K562 (cell line): ENCODE data around the gene OR2Y1. TPM values are rescaled to one million over a fixed set of nuclear protein-coding genes. Genes with fewer than 3 reads are reported as not detected.
A peak's percentile ranks its signal among the peaks of the same experiment; 100 is the strongest.
"Not testable (repeated sequence)": the region's sequence is repeated elsewhere in the genome, so short reads cannot be mapped to it uniquely, and the experiment has no call there.

Experiments used
- ATAC-seq: fragments of 200-7000 bp; cut with Tn5 transposase; 3 replicates; pipeline ENCODE4 v1.9.1; 2020; ENCODE audit warnings: moderate library complexity
- BruUV-seq: library from RNA; stranded (reverse); fragments of 400-500 nt; replicated peaks from 2 replicates; lab custom pipeline; 2021; lab: Mats Ljungman, UMichigan
- CTCF ChIA-PET: fragments of 300-600 bp; formaldehyde crosslinking; extraction: SDS; loops from one replicate; lab custom pipeline; 2021; ENCODE audit warnings: low intra/inter-chr PET ratio; lab: Yijun Ruan, JAX
- POLR2A ChIA-PET: fragments of 300-600, 350-650 bp; sonication (Branson Sonifier 250); formaldehyde crosslinking; extraction: SDS; loops from one replicate; lab custom pipeline; 2021; ENCODE audit warnings: antibody characterized with exemption, inconsistent platforms; lab: Yijun Ruan, JAX
- DNase-seq, 4 experiments: peaks; one replicate each; pipeline versions ENCODE4 v3.0.0 to v3.0.0-alpha.2; 2011 to 2018; ENCODE audit warnings: low spot score in 3 of 4, mixed read lengths in 3 of 4; ENCODE audit errors: extremely low read depth in 1 of 4
- FAIRE-seq: peaks from 2 replicates; lab custom pipeline; 2011; peaks lifted over from hg19 to GRCh38; lab: Jason Lieb, UNC
- H2AFZ ChIP-seq: 2 replicates; pipeline ENCODE4 v1.6.0; 2011; ENCODE audit warnings: low read depth, low read length, control low read depth, inconsistent platforms
- H3K27ac ChIP-seq: fragments of 200-600 bp; 3 replicates; pipeline ENCODE4 v1.8.0; 2011; ENCODE audit warnings: low read depth, mild to moderate bottlenecking, control low read depth, inconsistent platforms, low read length, moderate library complexity, mixed read lengths; ENCODE audit errors: extremely low read depth
- H3K27me3 ChIP-seq, 2 experiments: fragments of 300-600 bp in 1 of 2; 2 replicates in 1 of 2; 3 replicates in 1 of 2; pipeline versions ENCODE4 v1.6.0 to v1.8.0; 2011; ENCODE audit warnings: inconsistent platforms in 2 of 2, low read length in 2 of 2, mild to moderate bottlenecking in 1 of 2, mixed read lengths in 1 of 2, moderate library complexity in 1 of 2; ENCODE audit not compliant: control insufficient read depth in 2 of 2, insufficient read depth in 2 of 2
- H3K36me3 ChIP-seq: fragments of 300-600 bp; 3 replicates; pipeline ENCODE4 v1.8.0; 2011; ENCODE audit warnings: mild to moderate bottlenecking, low read length, inconsistent platforms; ENCODE audit not compliant: control insufficient read depth, insufficient read depth
- H3K4me1 ChIP-seq, 2 experiments: fragments of 200-600 bp in 1 of 2; replicated peaks in 1 of 2; 2 replicates in 1 of 2; 3 replicates in 1 of 2; pipeline versions ENCODE4 v1.5.1 to v1.8.0; 2011; ENCODE audit warnings: inconsistent platforms in 2 of 2, low read length in 2 of 2, mild to moderate bottlenecking in 1 of 2, mixed read lengths in 1 of 2, moderate library complexity in 1 of 2; ENCODE audit not compliant: control insufficient read depth in 2 of 2, insufficient read depth in 2 of 2
- H3K4me2 ChIP-seq: 2 replicates; pipeline ENCODE4 v1.6.1; 2011; ENCODE audit warnings: low read length, control low read depth, inconsistent platforms, mixed read lengths; ENCODE audit not compliant: insufficient read depth
- H3K4me3 ChIP-seq: fragments of 200-600 bp; sonication (generic), shearing (Covaris generic); 2 replicates; pipeline ENCODE4 v1.5.1; 2016; ENCODE audit warnings: control low read depth, inconsistent platforms
- H3K79me2 ChIP-seq: fragments of 200-600 bp; 3 replicates; pipeline ENCODE4 v1.8.0; 2011; ENCODE audit warnings: low read length, inconsistent platforms; ENCODE audit not compliant: control insufficient read depth, insufficient read depth
- H3K9ac ChIP-seq, 2 experiments: 2 replicates each; pipeline versions ENCODE4 v1.6.0 to v1.6.1; 2011; ENCODE audit warnings: low read depth in 2 of 2, low read length in 2 of 2, control low read depth in 1 of 2, inconsistent platforms in 1 of 2, mild to moderate bottlenecking in 1 of 2, mixed read lengths in 1 of 2; ENCODE audit not compliant: insufficient read depth in 1 of 2
- H3K9me1 ChIP-seq: one replicate; pipeline ENCODE4 v1.6.0; 2011; ENCODE audit warnings: inconsistent platforms, mild to moderate bottlenecking, low read length, moderate library complexity; ENCODE audit not compliant: control insufficient read depth, insufficient read depth
- H3K9me3 ChIP-seq: replicated peaks from 2 replicates; pipeline ENCODE4 v1.5.1; 2011; ENCODE audit warnings: low read depth, low read length, inconsistent platforms; ENCODE audit not compliant: control insufficient read depth, insufficient read depth
- H4K20me1 ChIP-seq: replicated peaks from 2 replicates; pipeline ENCODE4 v1.6.1; 2011; ENCODE audit warnings: low read length, inconsistent platforms, mixed read lengths; ENCODE audit not compliant: control insufficient read depth, insufficient read depth
- ARID1B ChIP-seq: fragments of 450-650 bp; IDR thresholded peaks from 2 replicates; pipeline ENCODE4 v1.6.1; 2016; ENCODE audit warnings: antibody characterized with exemption, mild to moderate bottlenecking, inconsistent platforms
- CCNT2 ChIP-seq: IDR thresholded peaks from 2 replicates; pipeline ENCODE4 v1.6.1; 2011; ENCODE audit warnings: borderline replicate concordance, low read depth, mild to moderate bottlenecking, moderate library complexity, mixed read lengths, low read length; ENCODE audit not compliant: insufficient read length; ENCODE audit errors: extremely low read depth
- CTBP1 ChIP-seq: fragments of 450-650 bp; IDR thresholded peaks from 2 replicates; pipeline ENCODE4 v1.6.1; 2016; ENCODE audit warnings: borderline replicate concordance
- DPF2 ChIP-seq: fragments of 450-650 bp; IDR thresholded peaks from 2 replicates; pipeline ENCODE4 v1.6.1; 2016
- FOSL1 ChIP-seq: fragments of 200-800 bp; sonication (Bioruptor generic); conservative IDR thresholded peaks from 2 replicates; pipeline ENCODE4 v1.6.1; 2016; ENCODE audit warnings: missing genetic modification characterization, missing compliant biosample characterization
- GATAD2B ChIP-seq: fragments of 450-650 bp; IDR thresholded peaks from 2 replicates; pipeline ENCODE4 v1.6.1; 2017; ENCODE audit warnings: mild to moderate bottlenecking, borderline replicate concordance
- HDAC1 ChIP-seq, 2 experiments: fragments of 450-650 bp; IDR thresholded peaks; 2 replicates each; pipeline ENCODE4 v1.6.1; 2016 to 2017; ENCODE audit warnings: inconsistent platforms in 1 of 2, mild to moderate bottlenecking in 1 of 2, moderate library complexity in 1 of 2
- KDM2B ChIP-seq: fragments of 250-450 bp; sonication (Bioruptor Pico); IDR thresholded peaks from 2 replicates; pipeline ENCODE4 v1.8.0; 2021; ENCODE audit warnings: mild to moderate bottlenecking, moderate library complexity
- KHSRP ChIP-seq: fragments of 450-650 bp; IDR thresholded peaks from 2 replicates; pipeline ENCODE4 v1.6.1; 2017
- MLLT1 ChIP-seq, 2 experiments: fragments of 450-650 bp; IDR thresholded peaks; 2 replicates each; pipeline ENCODE4 v1.6.1; 2016
- MYNN ChIP-seq, 2 experiments: sonication (generic); formaldehyde crosslinking in 1 of 2; IDR thresholded peaks; 2 replicates each; pipeline versions ENCODE4 v1.5.0 to v1.6.1; 2016 to 2020; ENCODE audit warnings: antibody characterized with exemption in 1 of 2, missing genetic modification reagents in 1 of 2
- NR2C1 ChIP-seq, 2 experiments: fragments of 450-650 bp; IDR thresholded peaks; 2 replicates each; pipeline ENCODE4 v1.6.1; 2017; ENCODE audit warnings: mild to moderate bottlenecking in 2 of 2, antibody characterized with exemption in 1 of 2, inconsistent platforms in 1 of 2, missing compliant biosample characterization in 1 of 2, missing genetic modification characterization in 1 of 2
- POLR2AphosphoS5 ChIP-seq: IDR thresholded peaks from 2 replicates; pipeline ENCODE4 v1.6.1; 2011; ENCODE audit warnings: mild to moderate bottlenecking, low read depth, low read length, moderate library complexity; ENCODE audit not compliant: control insufficient read depth, insufficient read depth
- SMARCC2 ChIP-seq: fragments of 450-650 bp; IDR thresholded peaks from 2 replicates; pipeline ENCODE4 v1.6.1; 2017; ENCODE audit warnings: antibody characterized with exemption, moderate library complexity, mild to moderate bottlenecking, low read depth
- TAL1 ChIP-seq: fragments of 450-650 bp; IDR thresholded peaks from 2 replicates; pipeline ENCODE4 v1.6.1; 2016; ENCODE audit warnings: mild to moderate bottlenecking
- TBP ChIP-seq: optimal IDR thresholded peaks from 2 replicates; pipeline ENCODE3; 2011; ENCODE audit warnings: low read depth, low read length, improper control_type of control experiment
- TEAD1 ChIP-seq, 2 experiments: fragments of 450-650 bp in 1 of 2; sonication (generic) in 1 of 2; formaldehyde crosslinking; IDR thresholded peaks; 2 replicates each; pipeline versions ENCODE4 v1.4.0 to v1.8.0; 2020 to 2022; ENCODE audit warnings: mild to moderate bottlenecking in 2 of 2, missing genetic modification reagents in 1 of 2
- TRIM24 ChIP-seq, 2 experiments: fragments of 450-650 bp; IDR thresholded peaks; 2 replicates each; pipeline ENCODE4 v1.6.1; 2016
- VEZF1 ChIP-seq: fragments of 200-800 bp; sonication (Bioruptor generic); IDR thresholded peaks from 2 replicates; pipeline ENCODE4 v1.6.1; 2017; ENCODE audit warnings: missing genetic modification characterization, missing compliant biosample characterization
- whole genome bisulfite sequencing: fragments of 100-300 bp; shearing (Covaris generic); methylation state at CpG from one replicate; pipeline ENCODE4 v1.1.6; 2016; ENCODE audit warnings: low coverage, mixed read lengths; ENCODE audit not compliant: insufficient coverage; ENCODE audit errors: missing lambda C conversion rate; 5-methylcytosine and 5-hydroxymethylcytosine counted together
- in situ Hi-C: fragments of 300-500 bp; cut with MboI; formaldehyde crosslinking; loops from 4 replicates; pipeline ENCODE4 v1.15.0; 2018; ENCODE audit warnings: inconsistent platforms, mixed read lengths
- intact Hi-C: fragments of 100-400 bp; cut with micrococcal nuclease; formaldehyde crosslinking; loops from 2 replicates; pipeline ENCODE4 v1.14.2; 2022
- polyA plus RNA-seq, 8 experiments: library from polyadenylated mRNA; depleted of rRNA in 4 of 8; stranded (reverse) in 5 of 8; unstranded in 3 of 8; fragments of >200 nt; fragmentation: Nextera tagmentation in 2 of 8; fragmentation: Illumina TruSeq in 1 of 8; extraction: Ambion mirVana in 2 of 8; extraction: Trizol in 1 of 8; gene quantifications; 2 replicates each; pipeline versions ENCODE4 v1.2.1 to v1.2.3, GENCODE V29; 2011 to 2014; ENCODE audit warnings: inconsistent platforms in 1 of 8, missing spikeins in 1 of 8
- total RNA-seq, 7 experiments: library from RNA; depleted of rRNA in 6 of 7; stranded (reverse); fragments of >200 nt in 6 of 7; fragmentation: Illumina TruSeq in 2 of 7; extraction: Trizol in 2 of 7; gene quantifications; 2 replicates each; pipeline versions ENCODE4 v1.2.1 to v1.2.3, GENCODE V29; 2011 to 2021; ENCODE audit warnings: low replicate concordance in 1 of 7

OR2Y1 gene
- total and polyA plus RNA-seq, 9 of the 15 experiments (the other 6 are each of a cell fraction or from before 2014, with no cell fraction given): not detected

- no peak for TF ChIP-seq MYNN (IDR thresholded peaks at IDR 0.05)
- TF ChIP-seq MYNN (CRISPR knock-in tag; IDR thresholded peaks at IDR 0.05): no peak
- TF ChIP-seq KDM2B (CRISPR knock-in tag): no peak
- no peak for TF ChIP-seq TBP
- TF ChIP-seq, all 486 proteins: peak for 13
These were observed 42.9 kb upstream of the OR2Y1 start (continued) for GRCh38 chr5:180782748-180783147.

GRCh38 chr5:180781900-180782326, 42.1 kb upstream of the OR2Y1 start:
- H2AFZ ChIP-seq: peak overlapping the region; percentile 54
- H3K79me2 ChIP-seq; in situ Hi-C loops; H3K9me3 ChIP-seq; H3K4me3 ChIP-seq; H4K20me1 ChIP-seq; H3K9me1 ChIP-seq; H3K36me3 ChIP-seq; CTCF ChIA-PET; H3K27me3 ChIP-seq; BruUV-seq; TF ChIP-seq MYNN (CRISPR knock-in tag; IDR thresholded peaks at IDR 0.05); NR2C1 (IDR thresholded peaks at IDR 0.05): not testable (repeated sequence)
- peak overlapping the region; percentile 57 for H3K27ac ChIP-seq
- peak overlapping the region in 1 of 2 experiments; percentile 39; a peak in 2 of 4 replicates for H3K9ac ChIP-seq
- intact Hi-C loops: loop anchor here (5.0 kb wide), 1 partner anchor 270 kb away; no protein-coding TSS in a partner anchor
- POLR2A ChIA-PET: interaction anchor here (0.6 to 1.3 kb wide), 2 partner anchors 20 to 40 kb away, joined by 3 to 5 read pairs; no protein-coding TSS in a partner anchor
- H3K4me1 ChIP-seq: peaks cover 28 to 43% of the 10 kb centered on the region in 2 experiments; a peak in 4 of 5 replicates
- FAIRE-seq: peak; percentile 82
- DNase-seq: peak; percentile 54 to 76 (median 64)
- 5% methylated on average over 14 of the region's 14 CpGs for WGBS
- H3K4me2 ChIP-seq: peak overlapping the region; percentile 44
- ATAC-seq: peak; percentile 45
- TF ChIP-seq CTBP1: peak; percentile 51; the same call in 1 of the 2 replicates
- TF ChIP-seq ARID1B: peak; percentile 98
- TF ChIP-seq SMARCC2: peak; percentile 88
- peak; percentile 56 for TF ChIP-seq VEZF1 (CRISPR knock-in tag)
- 0 out of 2 replicates have a peak, but pooled peaks have one; percentile 34 for TF ChIP-seq KHSRP
- TF ChIP-seq DPF2: peak; percentile 95
- 0 out of 4 replicates have a peak, but pooled peaks of 1 of the 2 experiments have one; percentile 67 for TF ChIP-seq HDAC1 (IDR thresholded peaks at IDR 0.05)
- TF ChIP-seq TEAD1 (CRISPR knock-in tag; IDR thresholded peaks at IDR 0.05): peak in 1 of 2 experiments; percentile 70; a peak in 1 of 4 replicates
- peak; percentile 59; the same call in 1 of the 2 replicates for TF ChIP-seq MYNN (IDR thresholded peaks at IDR 0.05)
- TF ChIP-seq GATAD2B: peak; percentile 93; the same call in 1 of the 2 replicates
- TF ChIP-seq MLLT1 (IDR thresholded peaks at IDR 0.05): peak in 1 of 2 experiments; percentile 91; a peak in 2 of 4 replicates
- TF ChIP-seq TRIM24 (IDR thresholded peaks at IDR 0.05): peak; percentile 98
- TF ChIP-seq CCNT2: peak; percentile 65
- peak; percentile 97 for TF ChIP-seq TAL1
- TF ChIP-seq FOSL1 (tag): 0 out of 2 replicates have a peak, but pooled peaks have one; percentile 48
- TF ChIP-seq POLR2AphosphoS5: peak; percentile 56; the same call in 1 of the 2 replicates
- TF ChIP-seq NR2C1 (tag; IDR thresholded peaks at IDR 0.05): 0 out of 2 replicates have a peak, but pooled peaks have one; percentile 9
